Endothelial cell of umbilical vein (primary cell): ENCODE data around the gene PUM2.

Experiments
- POLR2A ChIP-seq: IDR thresholded peaks from 2 replicates; pipeline ENCODE4 v1.6.1; 2012; ENCODE audit warnings: low read depth, mild to moderate bottlenecking, control low read depth, low read length
- TF ChIP-seq, protein P1 (sequence below), 2 donors: IDR thresholded peaks; 1 replicate in 1 of 2; 2 replicates in 1 of 2; pipeline ENCODE4 v1.5.1; 2011; ENCODE audit warnings: low read length in 2 of 2, mild to moderate bottlenecking in 2 of 2, moderate library complexity in 2 of 2, control low read depth in 1 of 2, inconsistent platforms in 1 of 2, low read depth in 1 of 2; ENCODE audit not compliant: insufficient read depth in 1 of 2; ENCODE audit errors: extremely low read depth in 1 of 2

GRCh38 chr2:20292984-20293383 is 57.7 kb downstream of the PUM2 start:
- TF ChIP-seq, protein P1, sequence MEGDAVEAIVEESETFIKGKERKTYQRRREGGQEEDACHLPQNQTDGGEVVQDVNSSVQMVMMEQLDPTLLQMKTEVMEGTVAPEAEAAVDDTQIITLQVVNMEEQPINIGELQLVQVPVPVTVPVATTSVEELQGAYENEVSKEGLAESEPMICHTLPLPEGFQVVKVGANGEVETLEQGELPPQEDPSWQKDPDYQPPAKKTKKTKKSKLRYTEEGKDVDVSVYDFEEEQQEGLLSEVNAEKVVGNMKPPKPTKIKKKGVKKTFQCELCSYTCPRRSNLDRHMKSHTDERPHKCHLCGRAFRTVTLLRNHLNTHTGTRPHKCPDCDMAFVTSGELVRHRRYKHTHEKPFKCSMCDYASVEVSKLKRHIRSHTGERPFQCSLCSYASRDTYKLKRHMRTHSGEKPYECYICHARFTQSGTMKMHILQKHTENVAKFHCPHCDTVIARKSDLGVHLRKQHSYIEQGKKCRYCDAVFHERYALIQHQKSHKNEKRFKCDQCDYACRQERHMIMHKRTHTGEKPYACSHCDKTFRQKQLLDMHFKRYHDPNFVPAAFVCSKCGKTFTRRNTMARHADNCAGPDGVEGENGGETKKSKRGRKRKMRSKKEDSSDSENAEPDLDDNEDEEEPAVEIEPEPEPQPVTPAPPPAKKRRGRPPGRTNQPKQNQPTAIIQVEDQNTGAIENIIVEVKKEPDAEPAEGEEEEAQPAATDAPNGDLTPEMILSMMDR (IDR thresholded peaks at IDR 0.05; ENCODE audit: extremely low read depth in 1 of 2, insufficient read depth in 1 of 2, low read depth in 1 of 2, low read length in 2 of 2): no peak
- TF ChIP-seq POLR2A: no peak
